ENCODE results near the gene FITM1.

Gene FITM1

GRCh38 chr14:24117179-24117578 is 13.3 kb upstream of the FITM1 start:
- TF ChIP-seq CTCF (IDR thresholded peaks at IDR 0.05; ENCODE audit: control insufficient read depth, insufficient read depth, low read depth, low read length, missing control alignments): no peak
- H3K4me3 ChIP-seq (ENCODE audit: control insufficient read depth, low read depth, low read length): no peak overlapping the region
- no peak for DNase-seq (ENCODE audit: low read depth)

- no peak for TF ChIP-seq CTCF (IDR thresholded peaks at IDR 0.05; ENCODE audit: control insufficient read depth, insufficient read depth, low read depth, low read length, missing control alignments)
- no peak overlapping the region for H3K4me3 ChIP-seq (ENCODE audit: control insufficient read depth, low read depth, low read length)
- no peak for DNase-seq (ENCODE audit: low read depth)
Measured at GRCh38 chr14:24119691-24120090, 10.8 kb upstream of the FITM1 start.

GRCh38 chr14:24121210-24121609 is 9.2 kb upstream of the FITM1 start:
- TF ChIP-seq CTCF (IDR thresholded peaks at IDR 0.05; ENCODE audit: control insufficient read depth, insufficient read depth, low read depth, low read length, missing control alignments): no peak
- H3K4me3 ChIP-seq (ENCODE audit: control insufficient read depth, low read depth, low read length): no peak overlapping the region
- DNase-seq (ENCODE audit: low read depth): no peak

DNA sequence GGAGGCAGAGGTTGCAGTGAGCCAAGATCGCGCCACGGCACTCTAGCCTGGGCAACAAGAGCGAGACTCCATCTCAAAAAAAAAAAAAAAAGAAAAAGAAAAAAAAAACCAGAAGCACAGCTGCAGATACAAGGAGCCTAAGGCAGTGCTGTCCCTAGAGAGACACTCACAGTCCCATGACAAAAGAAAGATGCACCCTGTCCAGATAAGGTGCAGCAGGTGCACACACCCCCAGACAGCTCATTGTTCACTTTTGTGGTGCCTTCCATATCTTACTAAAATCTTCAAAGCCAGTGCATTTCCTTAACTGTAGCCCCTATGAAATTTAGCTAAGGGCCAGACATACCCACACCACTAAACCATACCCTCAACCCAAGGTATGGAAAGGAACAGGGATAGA is 8.0 kb upstream of the FITM1 start:
- no peak for DNase-seq (ENCODE audit: low read depth)
- no peak for TF ChIP-seq CTCF (IDR thresholded peaks at IDR 0.05; ENCODE audit: control insufficient read depth, insufficient read depth, low read depth, low read length, missing control alignments)
- H3K4me3 ChIP-seq (ENCODE audit: control insufficient read depth, low read depth, low read length): no peak overlapping the region

DNA sequence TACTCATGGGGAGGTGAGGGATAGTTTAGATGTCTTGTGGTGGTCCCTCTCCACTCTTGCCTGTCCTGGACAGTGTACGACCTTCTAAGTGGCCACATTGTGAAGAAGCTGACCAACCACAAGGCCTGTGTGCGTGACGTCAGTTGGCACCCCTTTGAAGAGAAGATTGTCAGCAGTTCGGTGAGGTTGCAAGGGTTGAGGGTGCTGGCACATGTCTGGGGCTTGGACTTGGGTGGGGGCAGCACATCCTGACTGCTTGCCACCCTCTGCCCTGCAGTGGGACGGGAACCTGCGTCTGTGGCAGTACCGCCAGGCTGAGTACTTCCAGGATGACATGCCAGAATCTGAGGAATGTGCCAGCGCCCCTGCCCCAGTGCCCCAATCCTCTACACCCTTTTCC is 7.6 kb upstream of the FITM1 start:
- no peak for DNase-seq (ENCODE audit: low read depth)
- no peak for TF ChIP-seq CTCF (IDR thresholded peaks at IDR 0.05; ENCODE audit: control insufficient read depth, insufficient read depth, low read depth, low read length, missing control alignments)
- H3K4me3 ChIP-seq (ENCODE audit: control insufficient read depth, low read depth, low read length): no peak overlapping the region

DNA sequence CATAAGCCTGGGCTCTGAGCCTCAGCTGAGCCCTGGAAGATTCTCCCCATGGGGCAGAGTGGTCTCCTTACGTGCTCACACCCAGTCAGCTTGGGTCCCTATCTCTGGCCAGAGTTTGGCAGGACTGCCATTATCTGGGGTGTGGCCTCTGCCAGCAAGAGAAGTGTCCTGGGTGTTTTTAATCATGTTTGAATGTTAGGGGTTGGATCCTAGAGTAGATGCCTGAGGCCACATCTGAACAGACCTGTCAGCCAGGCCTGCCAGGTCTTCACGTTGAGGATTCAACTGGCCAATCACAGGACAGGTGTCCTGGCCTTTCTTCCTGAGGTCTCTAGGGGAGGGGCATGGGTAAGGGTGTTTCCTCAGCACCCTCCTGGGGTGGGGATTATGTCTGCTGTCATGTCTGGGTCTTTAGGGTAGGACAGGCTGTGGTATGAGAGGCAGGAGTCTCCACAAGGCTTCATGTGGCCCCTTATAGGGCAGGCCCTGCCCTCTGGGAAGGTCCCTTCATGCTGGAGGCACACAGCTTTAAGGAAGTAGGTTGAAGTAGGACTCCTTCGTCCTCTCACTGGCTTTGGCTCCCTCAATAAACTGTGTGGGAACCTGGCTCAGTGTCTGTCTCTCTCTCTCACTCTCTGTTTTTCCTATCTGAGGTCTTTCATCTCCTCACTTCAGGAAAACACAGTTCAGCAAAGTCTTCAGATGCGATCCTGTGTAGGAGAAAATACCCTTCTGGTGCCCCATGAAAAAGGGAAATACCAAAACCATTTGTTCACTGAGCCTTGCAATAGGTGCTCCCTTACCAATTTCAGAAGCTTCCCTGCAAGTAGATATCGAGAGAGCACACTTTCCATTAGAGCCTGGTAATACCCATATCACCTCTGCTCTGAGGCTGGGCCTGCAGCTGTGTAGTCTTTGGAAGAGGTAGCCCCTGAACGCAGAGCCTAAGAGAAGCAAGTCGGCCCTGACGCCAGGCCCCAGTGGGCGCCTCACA is 6.7 kb upstream of the FITM1 start:
- DNase-seq (ENCODE audit: low read depth): no peak
- no peak overlapping the region for H3K4me3 ChIP-seq (ENCODE audit: control insufficient read depth, low read depth, low read length)
- TF ChIP-seq CTCF (IDR thresholded peaks at IDR 0.05; ENCODE audit: control insufficient read depth, insufficient read depth, low read depth, low read length, missing control alignments): no peak
